Measurements from ENCODE around the gene CLDN14.
"Not testable (repeated sequence)": the region's sequence is repeated elsewhere in the genome, so short reads cannot be mapped to it uniquely, and the experiment has no call there.

Gene CLDN14

DNA sequence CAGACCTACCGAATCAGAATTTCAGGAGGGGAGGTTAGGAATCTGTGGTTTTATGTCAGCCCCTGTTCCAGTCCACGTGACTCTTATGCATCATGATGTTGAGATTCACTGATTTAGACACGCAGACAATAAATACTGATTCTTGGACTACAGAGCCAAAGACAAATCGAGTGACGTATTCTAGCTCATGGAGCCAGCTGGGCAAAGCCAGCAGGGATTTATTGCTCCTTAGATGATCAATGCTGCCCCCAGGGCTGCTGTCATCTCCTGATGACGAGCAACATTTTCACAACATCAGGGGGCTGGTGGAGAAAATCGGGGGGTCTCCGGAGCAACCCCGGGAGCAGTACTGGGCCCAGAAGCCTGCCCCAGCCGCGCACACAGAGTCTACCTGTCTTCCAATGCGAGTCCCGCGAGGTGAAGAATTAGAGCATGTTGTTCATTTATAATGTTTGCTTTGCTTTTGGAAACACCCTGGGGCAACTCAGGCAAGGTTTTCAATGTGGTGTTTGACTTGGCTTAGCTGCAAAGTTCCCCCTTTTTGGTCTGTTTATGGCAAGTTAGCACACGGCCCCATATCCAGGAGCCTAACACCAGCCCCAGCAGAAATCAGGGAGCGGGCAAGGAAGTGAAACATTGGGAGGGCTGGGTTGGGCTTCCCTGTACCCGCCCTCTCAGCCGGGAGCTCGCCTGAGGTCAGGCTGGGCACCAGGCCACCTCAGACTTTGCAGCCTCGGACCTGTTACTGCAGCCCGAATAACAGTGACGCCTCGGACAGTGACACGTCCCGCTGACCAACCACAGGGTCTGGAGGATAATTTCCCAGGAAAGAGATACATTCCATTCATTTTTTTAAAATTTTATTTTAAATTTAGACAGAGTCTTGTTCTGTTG is 19.9 kb upstream of the CLDN14 start:
- DNase-seq: no peak

DNA sequence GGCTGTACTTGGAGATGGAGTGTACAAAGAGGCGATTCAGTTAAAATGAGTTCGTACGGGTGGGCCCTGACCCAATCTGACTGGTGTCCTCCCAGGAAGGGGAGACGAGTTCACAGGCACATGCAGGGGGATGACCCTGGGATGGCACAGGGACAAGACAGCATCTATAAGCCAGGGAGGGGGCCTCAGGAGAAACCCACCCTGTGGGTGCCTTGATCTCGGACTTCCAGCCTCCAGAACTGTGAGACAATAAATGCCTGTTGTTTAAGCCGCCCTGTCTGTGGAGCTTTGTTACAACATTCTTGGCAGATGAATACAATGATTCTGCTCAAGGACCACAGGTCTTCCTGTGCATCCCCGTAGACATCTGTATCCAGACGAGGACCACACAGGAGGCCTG is 14.6 kb upstream of the CLDN14 start:
- DNase-seq: no peak

DNA sequence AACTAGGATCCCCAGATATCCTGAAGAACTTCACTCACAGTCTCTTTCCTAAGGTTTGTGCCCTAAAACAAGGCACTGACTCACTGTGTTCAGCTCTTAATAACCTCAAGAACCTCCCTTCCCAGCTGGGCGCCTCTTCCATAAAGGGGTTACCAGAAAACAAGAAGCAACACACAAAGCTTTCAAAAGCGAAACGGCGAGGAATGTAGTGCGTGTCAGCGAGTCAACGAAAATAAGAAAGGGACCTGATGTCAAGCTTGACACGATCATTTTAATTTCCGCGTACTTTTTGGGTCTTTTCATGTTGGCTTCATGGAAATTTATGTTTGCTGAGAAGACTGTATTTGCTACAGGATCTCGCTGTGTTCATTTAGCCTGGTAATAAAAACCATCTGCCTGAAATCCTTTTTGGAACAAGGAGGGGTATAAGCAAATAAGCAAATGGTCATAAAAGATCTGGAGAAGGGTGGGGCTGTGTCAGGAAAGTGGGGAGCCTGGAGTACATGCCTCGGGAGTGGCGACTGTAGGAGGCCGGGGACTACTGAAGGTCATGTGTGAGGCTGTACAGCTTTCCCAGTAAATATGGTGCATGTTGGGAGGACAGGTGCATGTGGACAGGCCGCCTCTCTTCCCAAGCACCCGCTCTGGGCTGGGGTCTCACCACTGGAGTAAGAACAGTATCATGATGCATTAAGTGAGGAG is 11.4 kb upstream of the CLDN14 start:
- no peak for DNase-seq

DNA sequence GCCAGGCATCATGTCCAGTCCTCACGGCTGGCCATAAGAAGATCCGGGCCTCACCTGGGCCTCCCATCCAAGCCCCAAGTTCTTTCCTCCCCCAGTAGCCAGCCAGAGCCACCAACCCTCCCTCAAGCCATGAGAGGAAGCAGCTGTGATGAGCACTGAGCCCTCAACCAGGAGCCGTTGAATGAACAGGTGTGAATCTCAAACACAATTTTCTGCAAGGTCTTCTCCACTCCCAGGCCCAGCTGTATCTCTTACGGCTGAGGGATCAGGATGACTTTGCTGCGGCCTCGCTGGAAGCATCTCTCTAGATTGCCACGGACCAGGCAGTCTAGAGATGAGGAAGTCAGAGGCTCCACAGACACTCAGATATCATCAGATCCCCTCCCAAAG is 9.8 kb upstream of the CLDN14 start:
- no peak for DNase-seq

DNA sequence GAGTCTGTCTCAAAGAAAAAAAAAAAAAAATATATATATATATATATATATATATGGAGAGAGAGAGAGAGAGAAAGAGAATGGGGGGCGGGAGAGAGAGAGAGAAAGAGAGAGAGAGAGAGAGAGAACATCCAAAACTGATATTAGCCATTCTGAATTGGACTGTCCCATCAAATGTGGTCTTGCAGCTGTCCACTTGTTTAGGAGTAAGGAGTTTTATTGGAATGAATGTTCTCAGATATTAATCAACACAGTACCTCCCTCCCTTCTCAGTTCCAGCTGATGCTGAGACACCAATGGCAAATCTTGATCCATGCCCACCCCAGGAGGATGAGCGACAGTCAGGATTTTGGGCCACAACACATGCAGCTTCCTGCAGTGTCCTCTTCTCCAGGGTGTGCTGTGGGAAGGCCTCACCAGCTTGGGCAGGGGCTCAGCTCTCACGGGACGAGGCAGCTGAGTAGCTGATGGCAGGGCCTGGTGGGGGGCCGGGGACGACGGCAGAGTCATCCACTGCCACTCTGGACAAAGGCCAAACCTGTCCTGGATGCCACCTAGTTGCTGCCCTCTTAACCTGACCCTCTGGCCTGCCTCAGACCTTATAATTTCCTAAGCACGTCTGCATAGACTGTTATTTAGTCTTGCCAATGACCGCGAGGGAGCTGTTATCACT is 9.3 kb upstream of the CLDN14 start:
- DNase-seq: no peak

DNA sequence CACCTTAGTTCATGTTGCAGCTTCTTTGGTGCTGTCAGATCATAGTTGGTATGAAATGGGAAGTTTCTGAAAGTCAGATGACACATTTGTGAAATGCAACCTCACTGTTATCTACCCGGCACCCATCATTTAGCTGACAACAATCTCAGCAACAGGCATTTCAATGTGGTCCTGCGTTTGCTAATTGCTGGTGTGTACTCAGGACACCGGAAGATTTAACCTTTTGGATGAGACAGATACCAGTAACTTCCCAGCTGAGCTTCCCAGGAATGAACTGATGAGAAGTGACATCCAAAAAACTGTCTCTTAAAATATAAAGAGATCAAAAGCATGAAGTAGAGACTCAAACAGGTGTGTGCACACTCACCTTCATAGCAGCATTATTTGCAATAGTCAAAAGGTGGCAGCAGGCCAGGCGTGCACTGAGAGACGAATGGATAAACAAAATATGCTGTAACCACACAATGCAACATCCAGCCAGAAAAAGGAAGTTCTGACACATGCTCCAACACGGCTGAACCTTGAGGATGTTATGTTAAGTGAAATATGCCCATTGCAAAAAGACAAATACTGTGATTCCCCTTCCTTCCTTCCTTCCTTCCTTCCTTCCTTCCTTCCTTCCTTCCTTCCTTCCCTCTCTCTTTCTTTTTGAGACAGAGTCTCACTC is 7.9 kb upstream of the CLDN14 start:
- DNase-seq: no peak

DNA sequence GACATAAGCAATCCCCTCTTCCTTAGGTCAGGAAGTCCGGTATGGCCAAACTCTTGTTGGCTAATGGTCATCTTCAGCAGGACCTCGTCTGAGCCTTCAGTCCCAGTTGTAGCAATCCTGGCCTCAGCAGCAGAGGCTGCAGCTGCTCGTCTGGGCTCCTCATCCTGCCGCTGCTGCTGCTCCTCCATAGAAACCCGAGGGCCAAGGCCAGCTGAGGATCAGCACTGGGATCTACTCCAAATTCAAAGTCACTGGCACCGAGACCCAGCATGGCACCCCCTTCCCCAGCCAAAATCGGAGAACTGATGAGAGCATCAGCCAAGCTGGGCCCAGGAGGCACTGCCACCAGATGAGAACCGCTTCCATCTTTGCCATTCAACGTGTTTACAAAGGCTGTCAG is 6.3 kb upstream of the CLDN14 start:
- DNase-seq: no peak

DNA sequence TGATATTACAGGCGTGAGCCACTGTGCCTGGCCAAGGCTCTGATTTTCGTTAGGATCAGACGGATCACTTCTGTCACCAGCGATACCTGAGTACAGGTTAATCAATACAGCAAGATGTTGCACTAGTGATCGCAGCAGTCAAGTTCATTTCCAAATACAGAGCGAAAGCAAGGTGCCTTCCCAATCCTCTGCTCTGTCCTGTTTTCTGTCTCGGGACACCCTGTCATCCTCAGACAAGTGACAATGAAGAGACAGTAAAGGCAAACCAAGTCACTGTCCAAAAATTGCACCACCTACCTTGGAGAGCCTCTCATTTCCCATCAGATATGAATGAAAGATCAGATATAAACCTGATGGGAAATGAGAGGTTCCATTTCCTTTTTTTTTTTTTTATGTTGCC is 5.6 kb upstream of the CLDN14 start:
- no peak for DNase-seq

DNA sequence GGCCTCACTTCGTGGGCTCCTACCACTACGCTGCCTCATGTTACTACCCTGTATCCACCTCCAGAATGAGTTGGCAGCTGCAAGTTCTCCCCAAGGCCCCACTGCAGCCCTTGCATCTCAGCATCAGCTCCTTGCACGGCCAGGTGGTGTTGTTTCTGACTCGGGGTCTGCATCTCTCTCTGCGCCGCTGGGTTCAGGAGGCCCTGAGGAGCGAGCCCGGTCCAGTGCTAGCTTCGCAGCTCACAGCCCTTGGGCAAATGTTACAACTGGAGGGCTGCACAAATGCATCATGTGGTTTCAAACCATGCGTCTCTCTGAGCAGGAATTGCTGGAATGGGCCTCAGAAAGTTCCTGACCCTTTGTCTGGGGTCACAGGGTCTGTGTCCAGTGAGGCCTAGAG is 3.2 kb upstream of the CLDN14 start:
- DNase-seq: no peak

DNA sequence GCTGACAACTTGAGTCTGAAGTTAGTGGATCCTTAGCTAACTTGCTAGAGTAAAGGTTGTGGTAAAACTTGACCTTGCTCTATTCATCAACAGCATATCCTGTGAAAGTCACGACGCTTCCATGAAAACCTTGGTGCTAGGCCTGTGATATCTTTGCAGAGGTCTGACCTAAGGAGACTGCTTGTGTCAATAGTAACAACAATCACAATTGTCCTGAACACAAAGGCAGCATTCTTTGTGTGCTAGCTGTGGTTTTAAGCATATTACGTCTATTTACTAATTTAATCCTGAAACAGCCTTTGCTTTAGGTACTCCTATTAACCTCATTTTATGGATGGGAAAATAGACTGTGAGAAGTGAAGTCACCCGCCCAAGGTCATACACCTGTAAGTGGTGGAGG is 2.8 kb upstream of the CLDN14 start:
- no peak for DNase-seq

DNA sequence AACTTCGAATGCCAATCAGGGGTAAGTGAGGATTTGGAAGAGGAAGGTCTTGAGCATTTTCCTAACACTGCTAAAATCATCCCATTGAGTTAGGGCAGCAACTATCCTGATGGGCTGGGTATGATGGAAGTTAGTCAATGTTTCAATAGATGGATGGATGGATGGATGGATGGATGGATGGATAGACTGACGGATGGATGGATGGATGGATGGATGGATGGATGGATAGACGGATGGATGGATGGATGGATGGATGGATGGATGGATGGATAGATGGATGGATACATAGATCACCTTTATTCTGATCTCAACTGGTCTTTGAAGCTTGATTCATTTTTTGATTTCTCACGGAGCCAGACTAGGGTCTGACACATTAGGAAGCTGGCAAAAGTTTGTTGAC is 2.3 kb upstream of the CLDN14 start:
- no peak for DNase-seq

DNA sequence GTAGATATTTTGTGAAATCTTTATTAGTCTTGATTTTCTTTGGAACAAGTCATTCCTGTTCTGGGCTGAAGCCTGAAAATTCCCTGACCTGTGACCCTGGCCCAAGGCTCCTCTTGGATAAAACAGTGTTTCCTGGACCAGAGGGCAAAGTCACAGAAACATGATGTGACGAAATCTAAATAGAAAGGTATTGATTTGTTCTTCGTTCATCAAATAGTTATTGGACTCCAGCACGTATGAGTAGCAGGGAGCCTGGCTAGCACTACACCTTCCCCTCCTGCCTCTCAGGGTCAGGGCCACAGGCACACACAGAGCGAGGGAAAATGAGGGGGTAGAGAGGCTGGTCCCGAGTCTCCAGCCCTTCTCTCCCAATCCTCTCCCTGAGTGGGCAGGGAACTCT is 1.7 kb upstream of the CLDN14 start:
- DNase-seq: no peak

DNA sequence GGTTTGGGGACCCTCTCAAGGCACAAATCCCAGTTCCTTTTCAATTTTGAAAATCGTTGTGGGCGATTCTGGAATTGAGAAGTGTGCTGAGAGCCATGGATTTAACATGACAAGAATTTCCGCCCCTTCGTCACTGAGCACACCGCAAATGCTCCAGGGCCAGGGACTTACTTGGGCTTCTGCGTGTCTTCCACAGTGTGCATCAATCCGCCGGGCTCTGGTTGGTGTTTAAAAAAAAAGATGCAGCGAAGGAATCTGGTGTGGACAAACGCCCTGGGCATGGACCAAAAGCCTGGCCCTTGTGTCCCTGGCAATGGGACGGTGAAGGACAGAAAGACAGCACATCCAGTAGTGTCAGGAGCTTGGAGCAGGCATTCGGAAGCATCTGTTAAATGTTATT is 696 bp upstream of the CLDN14 start:
- no peak for DNase-seq

DNA sequence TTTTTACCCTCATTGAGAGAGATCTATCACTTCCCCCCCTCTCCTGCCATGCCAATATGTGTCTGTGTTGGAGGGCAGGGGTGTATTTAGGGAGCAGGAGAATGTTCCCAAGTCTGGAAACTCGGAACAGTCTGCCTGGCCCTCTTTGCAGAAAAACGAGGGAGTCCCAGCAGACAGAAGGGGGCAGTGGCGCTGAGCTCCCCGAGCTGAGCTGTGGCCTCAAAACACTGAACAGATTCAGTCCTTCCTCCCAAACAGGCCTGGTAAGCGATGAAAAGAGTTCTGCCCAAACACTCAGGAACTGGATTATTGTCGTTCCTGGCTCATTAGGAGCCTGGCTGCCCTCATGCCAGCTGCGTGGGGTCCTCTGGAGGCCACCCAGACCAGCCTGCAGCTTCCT is 981 bp downstream of the CLDN14 start:
- DNase-seq: no peak

DNA sequence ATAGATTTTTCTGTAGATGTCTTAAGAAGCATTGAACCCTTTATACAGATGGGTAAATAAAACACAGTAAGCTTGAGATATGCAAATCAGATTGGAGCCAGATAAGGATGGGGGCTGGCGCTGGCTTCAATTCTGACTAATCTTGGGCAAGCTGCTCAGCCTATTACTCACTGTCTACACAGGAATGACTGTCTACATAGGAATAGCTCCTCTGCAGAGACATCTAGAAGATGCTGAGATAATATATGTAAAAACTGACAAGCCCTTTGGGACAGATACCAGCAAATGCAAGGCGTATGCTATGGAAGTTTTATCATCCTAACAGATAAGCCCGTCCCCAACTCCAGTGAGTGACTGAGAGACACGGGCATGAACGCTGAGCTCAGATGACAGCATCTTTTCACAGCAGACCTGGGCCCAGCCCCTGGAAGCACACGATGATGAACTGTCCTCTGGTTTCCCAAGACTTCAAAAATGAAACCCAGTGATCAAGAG is 1.7 kb downstream of the CLDN14 start:
- DNase-seq: no peak

DNA sequence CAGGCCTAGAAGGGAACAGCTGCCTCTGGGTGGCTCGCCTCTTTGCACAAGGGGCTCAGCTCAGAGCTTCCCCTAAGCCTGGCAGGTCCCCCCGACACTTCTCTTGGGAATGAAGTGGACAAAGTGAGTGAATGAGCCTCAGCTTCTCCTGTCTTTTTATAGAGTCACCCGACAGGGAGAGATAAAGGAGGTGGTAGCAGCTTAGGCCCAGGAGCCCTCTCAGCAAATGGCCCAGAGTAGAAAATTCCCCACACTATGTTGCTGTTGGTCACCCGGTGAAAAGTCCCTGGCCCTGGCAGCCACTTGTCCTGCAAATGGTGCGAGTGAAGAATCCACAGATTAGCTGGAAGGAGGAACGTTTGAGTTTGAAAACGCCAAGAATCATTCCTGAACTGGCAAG is 2.4 kb downstream of the CLDN14 start:
- no peak for DNase-seq

DNA sequence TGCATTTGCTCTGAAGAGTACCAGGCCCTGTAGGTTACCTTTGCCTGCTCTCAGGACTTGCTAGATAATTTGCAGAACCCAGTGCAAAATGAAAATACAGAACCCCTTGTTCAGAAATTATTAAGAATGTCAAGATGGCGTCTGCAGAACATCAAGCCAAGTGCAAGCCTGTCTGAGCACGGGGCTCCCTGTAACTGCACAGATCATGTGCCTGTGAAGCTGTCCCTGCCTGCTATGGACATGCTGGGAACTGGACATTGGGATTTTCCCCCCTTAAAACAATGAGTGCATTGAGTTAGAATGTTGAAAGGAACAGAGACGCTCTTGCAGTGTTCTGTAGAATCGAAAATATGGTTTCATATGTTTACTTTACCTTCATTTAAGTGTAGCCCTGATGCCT is 2.9 kb downstream of the CLDN14 start:
- no peak for DNase-seq

DNA sequence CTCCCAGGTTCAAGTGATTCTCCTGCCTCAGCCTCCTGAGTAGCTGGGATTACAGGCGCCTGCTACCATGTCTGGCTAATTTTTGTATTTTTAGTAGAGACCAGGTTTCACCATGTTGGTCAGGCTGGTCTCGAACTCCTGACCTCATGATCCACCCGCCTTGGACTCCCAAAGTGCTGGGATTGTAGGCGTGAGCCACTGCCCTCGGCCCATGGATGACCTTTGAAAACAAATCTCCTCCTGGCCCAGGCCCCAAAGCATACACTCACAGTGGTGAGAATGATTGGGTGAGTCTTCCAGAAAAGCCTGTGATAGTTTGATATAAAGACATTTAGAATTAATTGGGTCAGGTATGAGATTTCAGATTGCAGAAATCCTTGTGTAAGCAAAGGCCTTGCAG is 3.4 kb downstream of the CLDN14 start:
- DNase-seq: not testable (repeated sequence)

DNA sequence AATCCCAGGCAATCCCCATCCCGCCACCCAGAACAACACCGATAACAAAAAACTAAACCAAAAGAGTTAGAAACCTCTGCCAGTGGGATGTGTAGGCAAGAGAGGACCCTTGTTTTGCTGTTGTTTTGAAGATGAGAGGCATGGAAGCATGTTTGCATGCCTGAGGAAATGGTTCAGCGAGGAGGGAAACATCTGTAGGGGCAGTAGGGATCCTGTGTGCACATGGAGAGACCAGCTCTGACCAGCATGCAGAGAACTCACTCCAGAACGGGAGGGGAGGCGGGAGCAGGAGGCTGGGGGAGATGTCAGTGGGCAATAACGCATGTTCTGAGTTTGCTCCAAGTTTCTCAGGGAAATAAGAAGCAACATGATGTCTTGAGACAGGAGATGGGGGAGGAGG is 5.3 kb downstream of the CLDN14 start:
- no peak for DNase-seq

DNA sequence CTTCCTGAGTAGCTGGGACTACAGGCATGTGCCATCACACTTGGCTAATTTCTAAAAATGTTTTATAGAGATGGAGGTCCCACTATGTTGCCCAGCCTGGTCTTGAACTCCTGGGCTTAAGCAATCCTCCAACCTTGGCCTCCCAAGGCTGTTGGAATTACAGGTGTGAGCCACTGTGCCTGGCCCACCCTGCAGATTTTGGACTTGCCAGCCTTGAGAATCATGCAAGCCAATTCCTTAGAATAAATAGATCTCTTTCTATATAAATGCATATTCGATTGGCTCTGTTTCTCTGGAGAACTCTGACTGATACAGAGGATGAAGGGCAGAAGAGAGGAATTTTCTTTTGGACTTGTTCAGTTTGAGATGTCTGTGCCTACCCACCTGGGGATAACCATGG is 6.7 kb downstream of the CLDN14 start:
- DNase-seq: no peak

DNA sequence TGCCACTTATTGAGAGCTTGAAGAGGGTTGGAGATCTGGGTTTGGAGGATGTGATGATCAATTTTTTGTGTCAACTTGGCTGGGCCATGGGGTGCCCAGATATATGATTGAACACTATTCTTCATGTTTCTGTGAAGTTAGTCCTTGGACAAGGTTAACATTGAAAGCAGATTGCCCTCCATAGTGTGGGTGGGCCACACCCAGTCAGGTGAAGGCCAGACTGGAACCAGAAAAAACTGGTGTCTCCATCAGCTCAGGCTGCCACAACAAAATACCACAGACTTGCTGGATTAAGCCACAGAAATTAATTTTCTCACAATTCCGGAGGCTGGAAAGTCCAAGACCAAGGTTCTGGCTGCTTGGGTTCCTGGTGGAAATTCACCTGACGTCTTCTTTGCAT is 7.5 kb downstream of the CLDN14 start:
- no peak for DNase-seq

DNA sequence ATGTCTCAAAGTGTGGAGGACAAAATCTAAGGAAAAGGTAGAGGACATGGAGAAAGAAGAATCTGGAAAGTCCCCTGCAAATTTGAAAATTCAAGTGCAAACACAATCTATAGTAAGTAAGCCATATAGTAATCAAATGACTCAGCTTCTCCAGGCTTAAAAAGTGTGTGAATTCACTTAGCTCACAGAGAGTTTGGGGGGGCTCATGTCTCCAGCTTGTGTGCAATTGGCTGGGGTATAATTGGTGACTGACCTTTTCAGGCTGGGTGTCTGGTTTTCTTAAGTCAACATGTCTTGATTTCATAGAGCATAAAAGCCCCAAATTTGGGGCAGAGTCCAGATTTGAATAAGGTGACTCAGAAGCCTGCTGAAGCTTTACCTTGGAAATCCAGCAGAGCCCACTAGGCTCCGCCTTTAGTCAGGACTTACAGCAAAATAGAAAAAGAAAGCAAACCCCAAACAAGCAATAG is 8.6 kb downstream of the CLDN14 start:
- no peak for DNase-seq

DNA sequence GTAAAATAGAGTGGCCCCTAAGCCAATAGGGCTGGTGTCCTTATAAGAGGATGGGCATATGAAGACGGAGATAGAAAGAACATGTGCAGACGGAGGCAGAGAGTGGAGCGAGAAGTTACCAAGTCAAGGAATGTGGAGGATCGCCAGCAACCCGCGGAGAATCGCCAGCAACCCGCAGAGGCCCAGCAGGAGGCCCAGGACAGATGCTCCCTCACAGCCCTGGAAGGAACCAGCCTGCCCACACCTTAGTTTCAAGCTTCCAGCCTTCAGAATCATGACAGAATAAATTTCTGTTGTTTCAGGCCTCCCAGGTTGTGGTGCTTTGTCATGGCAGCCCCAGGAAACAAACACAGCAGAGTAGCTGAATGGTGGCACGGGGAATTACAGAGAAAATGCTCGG is 9.6 kb downstream of the CLDN14 start:
- no peak for DNase-seq

Measured in activated naive CD4-positive, alpha-beta T cell treated with anti-CD3 and anti-CD28 coated beads, Interleukin-2, amount 50 U/mL, for 16 hours (primary cell).